AG09319 (cell line): ENCODE results near the gene EPRS1.
"Not testable (repeated sequence)": the region's sequence is repeated elsewhere in the genome, so short reads cannot be mapped to it uniquely, and the experiment has no call there.

Experiments
- DNase-seq: peaks from one replicate; pipeline ENCODE4 v3.0.0-alpha.2; 2010; ENCODE audit warnings: low read depth; ENCODE audit errors: extremely low read depth
- CTCF ChIP-seq: IDR thresholded peaks from 2 replicates; pipeline ENCODE4 v1.5.1; 2011; ENCODE audit warnings: low read depth, mild to moderate bottlenecking, inconsistent platforms, low read length, moderate library complexity

The EPRS1 gene

GRCh38 chr1:220045356-220046051, 801 bp downstream of the EPRS1 start:
- TF ChIP-seq CTCF = no peak
- no peak for DNase-seq

- DNase-seq = no peak
- TF ChIP-seq CTCF = no peak
These were observed 1.5 kb downstream of the EPRS1 start for GRCh38 chr1:220044678-220045355.

- DNase-seq = no peak
- TF ChIP-seq CTCF = no peak
These were observed 2.7 kb downstream of the EPRS1 start for GRCh38 chr1:220043646-220044045.

GRCh38 chr1:220040028-220040596, 6.2 kb downstream of the EPRS1 start:
- no peak for DNase-seq
- TF ChIP-seq CTCF = no peak

GRCh38 chr1:220038640-220039039, 7.7 kb downstream of the EPRS1 start:
- TF ChIP-seq CTCF = no peak
- DNase-seq = no peak

- DNase-seq = not testable (repeated sequence)
These were observed 8.5 kb downstream of the EPRS1 start for GRCh38 chr1:220037810-220038209.

- TF ChIP-seq CTCF = no peak
- DNase-seq = no peak
These were observed 13.4 kb downstream of the EPRS1 start for GRCh38 chr1:220032911-220033310.
